Measurements from ENCODE around the gene TMEM14A.

Gene TMEM14A

DNA sequence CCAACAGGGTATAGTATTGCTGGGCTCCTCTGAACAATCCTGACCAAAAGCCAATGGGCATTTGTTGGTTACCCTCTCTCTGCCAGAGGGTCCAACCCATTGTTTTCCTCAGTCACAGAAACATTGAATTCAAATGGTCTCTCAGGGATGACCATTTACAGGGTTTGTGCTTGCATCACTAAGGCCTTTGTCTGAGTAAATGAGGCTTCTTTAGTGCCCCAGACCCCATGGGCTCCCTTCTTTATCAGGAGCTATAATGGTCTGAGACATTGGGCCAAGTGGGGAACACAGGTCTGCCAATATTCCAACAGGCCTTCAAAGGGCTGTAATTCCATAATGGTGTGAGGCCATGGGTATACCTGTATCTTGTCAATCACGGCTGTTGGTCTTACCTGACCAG, 65.2 kb downstream of the TMEM14A start:
- no peak for DNase-seq (ENCODE audit: low read depth)
